Parathyroid adenoma (tissue), 2 donors: ENCODE data around the gene CAND2.
A peak's percentile ranks its signal among the peaks of the same experiment; 100 is the strongest.

Experiments
- H2AFZ ChIP-seq: fragments of 300-600 bp; sonication (generic); one replicate; pipeline ENCODE4 v1.7.0; 2017; ENCODE audit warnings: antibody characterized with exemption, mild to moderate bottlenecking
- H3K27ac ChIP-seq: fragments of 300-600 bp; sonication (generic); one replicate; pipeline ENCODE4 v1.7.0; 2017
- H3K27me3 ChIP-seq: fragments of 300-600 bp; sonication (generic); one replicate; pipeline ENCODE4 v1.7.0; 2017; ENCODE audit warnings: low read length; ENCODE audit not compliant: control insufficient read depth, insufficient read depth
- H3K36me3 ChIP-seq: fragments of 300-600 bp; sonication (generic); one replicate; pipeline ENCODE4 v1.7.0; 2017; ENCODE audit warnings: low read length; ENCODE audit not compliant: control insufficient read depth, insufficient read depth
- H3K4me1 ChIP-seq: fragments of 300-600 bp; sonication (generic); one replicate; pipeline ENCODE4 v1.7.0; 2017; ENCODE audit warnings: control low read depth
- H3K4me2 ChIP-seq: fragments of 300-600 bp; sonication (generic); one replicate; pipeline ENCODE4 v1.7.0; 2017; ENCODE audit warnings: low read length
- H3K4me3 ChIP-seq: fragments of 300-600 bp; sonication (generic); one replicate; pipeline ENCODE4 v1.7.0; 2017; ENCODE audit warnings: low read depth, low read length
- H3K79me2 ChIP-seq: fragments of 300-600 bp; sonication (generic); one replicate; pipeline ENCODE4 v1.7.0; 2017; ENCODE audit warnings: control low read depth
- H3K9ac ChIP-seq: fragments of 300-600 bp; sonication (generic); one replicate; pipeline ENCODE4 v1.7.0; 2017; ENCODE audit warnings: mild to moderate bottlenecking
- H3K9me3 ChIP-seq: fragments of 300-600 bp; sonication (generic); one replicate; pipeline ENCODE4 v1.7.0; 2017; ENCODE audit warnings: low read length; ENCODE audit not compliant: control insufficient read depth
- TF ChIP-seq, protein P1 (sequence below): fragments of 300-600 bp; sonication (generic); IDR thresholded peaks from one replicate; pipeline ENCODE4 v1.7.0; 2017; ENCODE audit warnings: antibody characterized with exemption, mild to moderate bottlenecking
- donor health status: primary hyperparathyroidism.

The CAND2 gene

DNA sequence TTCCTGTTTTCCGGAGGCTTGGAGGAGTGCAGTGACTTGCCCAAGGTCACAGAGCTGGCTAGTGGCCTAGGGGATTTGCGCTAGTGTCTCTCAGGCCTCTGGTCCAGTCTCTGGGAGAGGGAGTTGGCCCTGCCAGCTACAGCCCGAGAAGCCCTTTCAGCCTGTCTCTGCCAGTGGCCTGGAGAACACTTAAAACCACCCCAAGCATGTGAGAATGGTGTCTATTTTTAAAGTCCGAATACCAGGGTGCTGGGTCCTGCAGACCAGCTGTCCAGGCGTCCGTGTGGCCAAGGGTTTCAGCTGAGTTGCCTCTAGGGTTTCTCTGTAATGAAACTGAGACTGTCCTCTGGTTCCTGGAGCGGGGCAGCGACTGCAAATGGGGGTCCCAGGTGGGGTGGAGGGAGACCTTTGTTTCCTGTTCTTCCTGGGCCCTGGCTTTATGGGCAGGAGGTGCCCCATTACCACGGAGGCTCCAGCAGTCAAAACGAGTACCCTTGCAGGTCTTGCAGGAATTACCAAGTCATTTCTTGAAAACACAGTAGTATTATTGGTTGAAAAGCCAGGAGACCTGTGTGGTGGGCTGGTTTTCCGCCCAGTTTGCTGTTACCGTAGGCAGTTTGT lies 2.2 kb downstream of the CAND2 start:
- Histone ChIP-seq H3K9ac (no peak overlapping the region), H2AFZ (no peak overlapping the region), H3K4me1 (peaks cover 3% of the 10 kb centered on the region), H3K4me2 (no peak overlapping the region), H3K27ac (peak overlapping the region; percentile 45), H3K36me3 (no peaks in the 10 kb centered on the region), H3K27me3 (no peaks in the 10 kb centered on the region), H3K79me2 (no peaks in the 10 kb centered on the region), H3K9me3 (no peaks in the 10 kb centered on the region), H3K4me3 (no peak overlapping the region)
- TF ChIP-seq, protein P1, sequence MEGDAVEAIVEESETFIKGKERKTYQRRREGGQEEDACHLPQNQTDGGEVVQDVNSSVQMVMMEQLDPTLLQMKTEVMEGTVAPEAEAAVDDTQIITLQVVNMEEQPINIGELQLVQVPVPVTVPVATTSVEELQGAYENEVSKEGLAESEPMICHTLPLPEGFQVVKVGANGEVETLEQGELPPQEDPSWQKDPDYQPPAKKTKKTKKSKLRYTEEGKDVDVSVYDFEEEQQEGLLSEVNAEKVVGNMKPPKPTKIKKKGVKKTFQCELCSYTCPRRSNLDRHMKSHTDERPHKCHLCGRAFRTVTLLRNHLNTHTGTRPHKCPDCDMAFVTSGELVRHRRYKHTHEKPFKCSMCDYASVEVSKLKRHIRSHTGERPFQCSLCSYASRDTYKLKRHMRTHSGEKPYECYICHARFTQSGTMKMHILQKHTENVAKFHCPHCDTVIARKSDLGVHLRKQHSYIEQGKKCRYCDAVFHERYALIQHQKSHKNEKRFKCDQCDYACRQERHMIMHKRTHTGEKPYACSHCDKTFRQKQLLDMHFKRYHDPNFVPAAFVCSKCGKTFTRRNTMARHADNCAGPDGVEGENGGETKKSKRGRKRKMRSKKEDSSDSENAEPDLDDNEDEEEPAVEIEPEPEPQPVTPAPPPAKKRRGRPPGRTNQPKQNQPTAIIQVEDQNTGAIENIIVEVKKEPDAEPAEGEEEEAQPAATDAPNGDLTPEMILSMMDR = no peak

DNA sequence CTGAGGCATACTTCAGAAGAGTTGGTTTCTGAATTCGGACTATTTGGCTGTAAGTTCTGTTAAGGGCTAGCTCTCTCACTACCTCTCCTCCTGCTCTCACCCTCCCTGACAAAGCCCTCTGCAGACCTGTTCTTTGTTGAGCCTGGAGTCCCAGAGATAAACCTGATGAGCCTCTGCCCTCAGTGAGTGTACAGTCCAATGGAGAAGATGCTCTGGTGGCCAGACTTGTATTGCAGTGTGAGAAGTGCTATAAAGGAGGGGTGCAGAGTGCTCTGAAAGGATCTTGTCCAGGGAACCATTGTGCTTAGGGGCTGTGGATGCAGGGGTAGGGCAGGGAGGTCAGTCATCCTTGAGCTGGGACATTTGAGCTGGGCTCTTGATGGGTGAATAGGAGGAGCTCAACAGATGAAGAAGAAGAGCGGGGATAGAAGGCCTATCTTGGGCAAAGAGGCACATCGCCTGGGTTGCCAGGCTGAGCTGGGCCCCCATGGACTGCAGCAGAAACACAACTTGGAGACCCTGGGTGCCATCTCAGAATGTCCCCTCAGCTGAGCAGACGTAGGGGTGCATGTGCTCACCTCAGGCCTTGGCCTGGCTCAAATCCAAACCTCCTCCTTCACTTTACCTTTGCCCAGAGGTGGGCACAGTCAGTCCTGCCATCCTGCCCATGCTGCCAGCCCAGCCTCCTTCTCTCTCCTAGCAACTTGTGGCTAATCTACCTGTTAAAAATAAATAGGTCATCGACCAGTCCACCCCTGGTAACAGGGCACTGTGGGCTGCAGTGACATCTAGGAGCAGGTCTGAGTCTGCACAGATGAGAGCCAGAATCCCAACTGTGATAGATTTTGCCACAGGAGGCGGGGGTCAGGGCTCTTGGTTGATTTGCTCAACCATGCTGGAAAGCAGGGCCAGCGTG lies 3.3 kb downstream of the CAND2 start:
- Histone ChIP-seq H3K4me1 (peaks cover 3% of the 10 kb centered on the region), H2AFZ (no peak overlapping the region), H3K9ac (no peak overlapping the region), H3K27ac (peak overlapping the region; percentile 29), H3K9me3 (no peaks in the 10 kb centered on the region), H3K4me3 (no peak overlapping the region), H3K36me3 (no peaks in the 10 kb centered on the region), H3K79me2 (no peaks in the 10 kb centered on the region), H3K27me3 (no peaks in the 10 kb centered on the region), H3K4me2 (no peak overlapping the region)
- TF ChIP-seq, protein P1 = no peak

GRCh38 chr3:12803371-12803770 lies 6.9 kb downstream of the CAND2 start:
- H3K4me2 ChIP-seq = no peak overlapping the region
- H3K4me3 ChIP-seq = no peak overlapping the region
- no peak overlapping the region for H3K27ac ChIP-seq
- H3K79me2 ChIP-seq = no peaks in the 10 kb centered on the region
- no peaks in the 10 kb centered on the region for H3K4me1 ChIP-seq
- no peaks in the 10 kb centered on the region for H3K36me3 ChIP-seq
- H3K9ac ChIP-seq = no peak overlapping the region
- H2AFZ ChIP-seq = no peak overlapping the region
- H3K27me3 ChIP-seq = no peaks in the 10 kb centered on the region
- TF ChIP-seq, protein P1 = no peak
- H3K9me3 ChIP-seq = no peaks in the 10 kb centered on the region

DNA sequence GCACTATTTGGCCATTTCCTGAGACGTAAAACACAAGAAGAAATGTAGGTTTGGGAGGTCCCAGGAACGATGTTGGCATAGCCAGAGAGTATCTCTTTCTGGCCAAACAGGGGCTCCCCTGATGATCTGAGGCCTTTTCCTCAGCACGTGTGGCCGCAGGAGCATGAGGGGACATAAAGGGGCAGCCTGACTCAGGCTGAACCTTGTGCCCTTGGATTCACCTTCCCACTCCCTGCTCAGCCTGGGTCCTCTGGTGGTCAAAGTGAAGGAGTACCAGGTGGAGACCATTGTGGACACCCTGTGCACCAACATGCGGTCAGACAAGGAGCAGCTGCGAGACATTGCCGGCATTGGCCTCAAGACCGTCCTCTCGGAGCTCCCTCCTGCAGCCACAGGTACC lies 10.6 kb downstream of the CAND2 start:
- no peak overlapping the region for H3K27ac ChIP-seq
- H3K36me3 ChIP-seq = no peaks in the 10 kb centered on the region

More for the DNA sequence above, 10.6 kb downstream of the CAND2 start:
- Histone ChIP-seq H2AFZ (no peak overlapping the region), H3K4me2 (no peak overlapping the region), H3K4me1 (no peaks in the 10 kb centered on the region), H3K27me3 (no peaks in the 10 kb centered on the region), H3K9ac (no peak overlapping the region), H3K79me2 (no peaks in the 10 kb centered on the region), H3K9me3 (no peaks in the 10 kb centered on the region), H3K4me3 (no peak overlapping the region)
- TF ChIP-seq, protein P1 = no peak
